Gastroesophageal sphincter (tissue), 4 donors: ENCODE data around the gene PHLPP1. TPM values are rescaled to one million over a fixed set of nuclear protein-coding genes. Genes with fewer than 3 reads are reported as not detected.

ENCODE experiments used
- ATAC-seq: fragments of 150-250 bp; one replicate; pipeline ENCODE4 v1.9.1; 2016; ENCODE audit warnings: mild to moderate bottlenecking, moderate library complexity
- H3K27ac ChIP-seq, 4 donors: fragments of 200-600 bp; sonication (generic) in 3 of 4; 1 replicate in 3 of 4; 2 replicates in 1 of 4; pipeline ENCODE4 v1.5.1; 2016 to 2019
- H3K27me3 ChIP-seq: fragments of 200-600 bp; sonication (generic); one replicate; pipeline ENCODE4 v1.5.1; 2019
- H3K36me3 ChIP-seq, 2 donors: fragments of 200-600 bp; sonication (generic); one replicate each; pipeline ENCODE4 v1.5.1; 2019; ENCODE audit warnings: control low read depth in 1 of 2
- H3K4me1 ChIP-seq, 3 donors: fragments of 200-600 bp; sonication (generic); 1 replicate in 2 of 3; 2 replicates in 1 of 3; pipeline ENCODE4 v1.5.1; 2016 to 2019; ENCODE audit warnings: control low read depth in 2 of 3
- H3K4me3 ChIP-seq, 2 donors: fragments of 200-600 bp; sonication (generic); one replicate each; pipeline ENCODE4 v1.5.1; 2019; ENCODE audit warnings: mild to moderate bottlenecking in 1 of 2, moderate library complexity in 1 of 2
- H3K9me3 ChIP-seq, 3 donors: fragments of 200-600 bp; sonication (generic); one replicate each; pipeline ENCODE4 v1.5.1; 2017 to 2019; ENCODE audit warnings: control low read depth in 2 of 3
- CTCF ChIP-seq, 4 experiments: fragments of 200-600 bp in 2 of 4; fragments of 450-650 bp in 2 of 4; sonication (generic) in 1 of 4; IDR thresholded peaks; one replicate each; pipeline ENCODE4 v1.5.1; 2017 to 2019; ENCODE audit warnings: antibody characterized with exemption in 4 of 4, mild to moderate bottlenecking in 2 of 4, moderate library complexity in 2 of 4
- EP300 ChIP-seq: sonication (generic); formaldehyde crosslinking; IDR thresholded peaks from one replicate; pipeline ENCODE4 v1.6.1; 2017; ENCODE audit warnings: antibody characterized with exemption, mild to moderate bottlenecking
- POLR2A ChIP-seq, 2 donors: fragments of 450-650 bp; IDR thresholded peaks; one replicate each; pipeline ENCODE4 v1.6.1; 2017; ENCODE audit warnings: antibody characterized with exemption in 2 of 2, mild to moderate bottlenecking in 2 of 2, moderate library complexity in 1 of 2
- POLR2AphosphoS5 ChIP-seq: sonication (generic); formaldehyde crosslinking; IDR thresholded peaks from one replicate; pipeline ENCODE4 v1.6.1; 2017; ENCODE audit warnings: antibody characterized with exemption
- WGBS, 2 donors: methylation state at CpG; one replicate each; pipeline ENCODE4 v1.1.5; 2018; ENCODE audit warnings: low coverage in 1 of 2; 5-methylcytosine and 5-hydroxymethylcytosine counted together
- total RNA-seq, 4 donors: library from RNA; depleted of rRNA; stranded (reverse); fragments of >200 nt; gene quantifications; one replicate each; pipeline ENCODE4 v1.1.0, GENCODE V29; 2016

Gene PHLPP1
- total RNA-seq, 4 donors from 2014 or later, result 10.8 to 19.1 (median 16.3) TPM

- Histone ChIP-seq H3K27ac (no peak overlapping the region), H3K27me3 (no peaks in the 10 kb centered on the region), H3K4me3 (no peak overlapping the region), H3K36me3 (no peaks in the 10 kb centered on the region), H3K4me1 (peaks cover 6 to 32% (median 10%) of the 10 kb centered on the region in 3 donors), H3K9me3 (no peaks in the 10 kb centered on the region)
- WGBS, 2 donors, result 81 to 85% methylated on average over 3 to 4 of the region's 4 CpGs
- no peak for ATAC-seq
- no peak for TF ChIP-seq POLR2A (IDR thresholded peaks at IDR 0.05)
- no peak for TF ChIP-seq EP300
- no peak for TF ChIP-seq CTCF (IDR thresholded peaks at IDR 0.05)
- TF ChIP-seq POLR2AphosphoS5, result no peak
These were observed 160.8 kb downstream of the PHLPP1 start for GRCh38 chr18:62876111-62876510.

GRCh38 chr18:62876828-62877227 lies 161.5 kb downstream of the PHLPP1 start:
- Histone ChIP-seq H3K9me3 (no peaks in the 10 kb centered on the region), H3K4me3 (no peak overlapping the region), H3K4me1 (peaks cover 6 to 39% (median 11%) of the 10 kb centered on the region in 3 donors), H3K27me3 (no peaks in the 10 kb centered on the region), H3K27ac (peak overlapping the region in 1 of 4 donors; percentile 32), H3K36me3 (no peaks in the 10 kb centered on the region)
- TF ChIP-seq CTCF (IDR thresholded peaks at IDR 0.05) (no peak), EP300 (no peak), POLR2AphosphoS5 (no peak), POLR2A (IDR thresholded peaks at IDR 0.05) (no peak)
- ATAC-seq, result no peak
- WGBS, 2 donors, result 93 to 94% methylated on average over 3 of the region's 3 CpGs

GRCh38 chr18:62877411-62878221 lies 162.3 kb downstream of the PHLPP1 start:
- Histone ChIP-seq H3K27me3 (no peaks in the 10 kb centered on the region), H3K36me3 (no peaks in the 10 kb centered on the region), H3K4me1 (peaks cover 6 to 43% (median 13%) of the 10 kb centered on the region in 3 donors), H3K27ac (peak overlapping the region; percentile 20 to 63 (median 44)), H3K4me3 (no peak overlapping the region), H3K9me3 (no peaks in the 10 kb centered on the region)
- TF ChIP-seq POLR2AphosphoS5 (no peak), CTCF (IDR thresholded peaks at IDR 0.05) (peak in 2 of 4 experiments; percentile 26 to 29), POLR2A (IDR thresholded peaks at IDR 0.05) (no peak), EP300 (no peak)
- ATAC-seq, result peak; percentile 34
- 14 to 25% methylated on average over 6 of the region's 6 CpGs for WGBS, 2 donors

GRCh38 chr18:62878305-62878704 lies 163.0 kb downstream of the PHLPP1 start:
- peak; percentile 37 for ATAC-seq
- TF ChIP-seq POLR2A (IDR thresholded peaks at IDR 0.05) (no peak), CTCF (IDR thresholded peaks at IDR 0.05) (no peak), POLR2AphosphoS5 (no peak), EP300 (no peak)
- WGBS, 2 donors, result 53 to 58% methylated on average over 2 to 3 of the region's 3 CpGs
- peak overlapping the region in 2 of 4 donors; percentile 9 to 56 for H3K27ac ChIP-seq
- no peaks in the 10 kb centered on the region for H3K27me3 ChIP-seq
- H3K4me3 ChIP-seq, result no peak overlapping the region
- H3K9me3 ChIP-seq, result no peaks in the 10 kb centered on the region
- peaks cover 6 to 43% (median 13%) of the 10 kb centered on the region in 3 donors for H3K4me1 ChIP-seq
- no peaks in the 10 kb centered on the region for H3K36me3 ChIP-seq

- Histone ChIP-seq H3K36me3 (no peaks in the 10 kb centered on the region), H3K4me1 (peaks cover 6 to 43% (median 13%) of the 10 kb centered on the region in 3 donors), H3K4me3 (no peak overlapping the region), H3K27ac (no peak overlapping the region), H3K27me3 (no peaks in the 10 kb centered on the region), H3K9me3 (no peaks in the 10 kb centered on the region)
- WGBS, 2 donors, result 100% methylated on average over 1 of the region's 1 CpG
- no peak for TF ChIP-seq POLR2A (IDR thresholded peaks at IDR 0.05)
- ATAC-seq, result no peak
These were observed 164.7 kb downstream of the PHLPP1 start for GRCh38 chr18:62880034-62880433.
